GM18909 (cell line): ENCODE results near the gene NLN.
"Not testable (repeated sequence)": the region's sequence is repeated elsewhere in the genome, so short reads cannot be mapped to it uniquely, and the experiment has no call there.

Experiments used
- ATAC-seq: cut with Tn5 transposase; IDR thresholded peaks from one replicate; pipeline ENCODE4 v1.9.1; 2021; ENCODE audit warnings: mild to moderate bottlenecking; ENCODE audit not compliant: unreplicated experiment, poor library complexity

The NLN gene

GRCh38 chr5:65730910-65731309 lies 8.9 kb downstream of the NLN start:
- ATAC-seq = no peak

GRCh38 chr5:65732046-65732445 lies 10.0 kb downstream of the NLN start:
- ATAC-seq = not testable (repeated sequence)

GRCh38 chr5:65734196-65734775 lies 12.3 kb downstream of the NLN start:
- not testable (repeated sequence) for ATAC-seq

GRCh38 chr5:65734921-65735320 lies 12.9 kb downstream of the NLN start:
- no peak for ATAC-seq

GRCh38 chr5:65736011-65736410 lies 14.0 kb downstream of the NLN start:
- ATAC-seq = no peak

GRCh38 chr5:65737842-65738241 lies 15.8 kb downstream of the NLN start:
- no peak for ATAC-seq

- no peak for ATAC-seq
Measured at GRCh38 chr5:65738305-65738704, 16.3 kb downstream of the NLN start.

GRCh38 chr5:65739162-65739561 lies 17.2 kb downstream of the NLN start:
- ATAC-seq = no peak

- peak; percentile 88 for ATAC-seq
Measured at GRCh38 chr5:65742565-65743231, 20.7 kb downstream of the NLN start.

- no peak for ATAC-seq
Measured at GRCh38 chr5:65749221-65749844, 27.3 kb downstream of the NLN start.

- ATAC-seq = no peak
Measured at GRCh38 chr5:65749956-65750355, 28.0 kb downstream of the NLN start.

- no peak for ATAC-seq
Measured at GRCh38 chr5:65750938-65751337, 28.9 kb downstream of the NLN start.

GRCh38 chr5:65753189-65753588 lies 31.2 kb downstream of the NLN start:
- ATAC-seq = no peak

- ATAC-seq = no peak
Measured at GRCh38 chr5:65758546-65759144, 36.6 kb downstream of the NLN start.

- ATAC-seq = peak; percentile 65
Measured at GRCh38 chr5:65760504-65761275, 38.7 kb downstream of the NLN start.

- ATAC-seq = no peak
Measured at GRCh38 chr5:65762234-65762633, 40.2 kb downstream of the NLN start.

- ATAC-seq = no peak
Measured at GRCh38 chr5:65765582-65765981, 43.6 kb downstream of the NLN start.

- no peak for ATAC-seq
Measured at GRCh38 chr5:65766175-65766574, 44.2 kb downstream of the NLN start.

GRCh38 chr5:65766781-65767180 lies 44.8 kb downstream of the NLN start:
- no peak for ATAC-seq

- no peak for ATAC-seq
Measured at GRCh38 chr5:65767565-65767964, 45.6 kb downstream of the NLN start.
